GM12878 (cell line): ENCODE results near the gene CXCR1. TPM values are rescaled to one million over a fixed set of nuclear protein-coding genes. Genes with fewer than 3 reads are reported as not detected.

Experiments
- ATAC-seq: fragments of 200-7000 bp; cut with Tn5 transposase; 3 replicates; pipeline ENCODE4 v1.9.1; 2020; ENCODE audit warnings: mild to moderate bottlenecking, moderate library complexity
- BruUV-seq: library from RNA; stranded (reverse); fragments of 400-500 nt; replicated peaks from 2 replicates; lab custom pipeline; 2021; lab: Mats Ljungman, UMichigan
- CTCF ChIA-PET: fragments of 300-600 bp; sonication (Branson Sonifier 250); formaldehyde crosslinking; extraction: SDS; loops from one replicate; lab custom pipeline; 2021; ENCODE audit warnings: inconsistent platforms; lab: Yijun Ruan, JAX
- POLR2A ChIA-PET: fragments of 350-600 bp; formaldehyde crosslinking; extraction: SDS; loops from one replicate; lab custom pipeline; 2021; ENCODE audit warnings: inconsistent platforms; lab: Charles Lee
- RAD21 ChIA-PET: fragments of 300-600 bp; sonication (Branson Sonifier 250); formaldehyde crosslinking; loops from one replicate; lab custom pipeline; 2023; ENCODE audit warnings: antibody characterized with exemption; ENCODE audit not compliant: unreplicated experiment; lab: Charles Lee
- SMC1A ChIA-PET: fragments of 300-600 bp; sonication (Branson Sonifier 250); formaldehyde crosslinking; loops from one replicate; lab custom pipeline; 2023; ENCODE audit not compliant: unreplicated experiment, uncharacterized antibody; lab: Charles Lee
- DNase-seq: peaks from one replicate; pipeline ENCODE4 v3.0.0-alpha.2; 2011; ENCODE audit warnings: low read depth, low spot score
- FAIRE-seq: peaks from 3 replicates; lab custom pipeline; 2011; peaks lifted over from hg19 to GRCh38; lab: Jason Lieb, UNC
- H2AFZ ChIP-seq: 2 replicates; pipeline ENCODE4 v1.6.0; 2011; ENCODE audit warnings: low read depth, low read length, control low read depth; ENCODE audit not compliant: control insufficient read depth
- H3K27ac ChIP-seq: 2 replicates; pipeline ENCODE4 v1.5.1; 2011; ENCODE audit warnings: control low read depth; ENCODE audit not compliant: control insufficient read depth, insufficient read depth
- H3K27me3 ChIP-seq, 2 experiments: replicated peaks in 1 of 2; 2 replicates each; pipeline versions ENCODE4 v1.6.0 to v1.6.1; 2011; ENCODE audit warnings: low read length in 1 of 2; ENCODE audit not compliant: control insufficient read depth in 2 of 2, insufficient read depth in 2 of 2
- H3K36me3 ChIP-seq, 2 experiments: 2 replicates each; pipeline ENCODE4 v1.5.1; 2011; ENCODE audit warnings: low read length in 1 of 2; ENCODE audit not compliant: control insufficient read depth in 2 of 2, insufficient read depth in 2 of 2
- H3K4me1 ChIP-seq: 2 replicates; pipeline ENCODE4 v1.6.1; 2011; ENCODE audit warnings: mild to moderate bottlenecking, low read length, moderate library complexity, mixed read lengths; ENCODE audit not compliant: control insufficient read depth, insufficient read depth
- H3K4me2 ChIP-seq: 2 replicates; pipeline ENCODE4 v1.6.0; 2011; ENCODE audit warnings: control low read depth; ENCODE audit not compliant: control insufficient read depth, insufficient read depth
- H3K4me3 ChIP-seq: fragments of 200-600 bp; sonication (generic); 2 replicates; pipeline ENCODE4 v1.5.1; 2016
- H3K79me2 ChIP-seq: 2 replicates; pipeline ENCODE4 v1.6.0; 2011; ENCODE audit warnings: low read length; ENCODE audit not compliant: control insufficient read depth, insufficient read depth
- H3K9ac ChIP-seq: 2 replicates; pipeline ENCODE4 v1.8.0; 2011; ENCODE audit warnings: low read length, control low read depth, mixed read lengths; ENCODE audit not compliant: control insufficient read depth, insufficient read depth
- H3K9me3 ChIP-seq: replicated peaks from 3 replicates; pipeline ENCODE4 v1.5.1; 2011; ENCODE audit warnings: mild to moderate bottlenecking, low read length; ENCODE audit not compliant: control insufficient read depth, insufficient read depth
- H4K20me1 ChIP-seq: 2 replicates; pipeline ENCODE4 v1.6.0; 2011; ENCODE audit not compliant: control insufficient read depth, insufficient read depth
- CBX3 ChIP-seq: fragments of 200-600 bp; sonication (generic); IDR thresholded peaks from 2 replicates; pipeline ENCODE4 v1.6.1; 2016; ENCODE audit warnings: low read depth, borderline replicate concordance
- CBX5 ChIP-seq: sonication (generic); IDR thresholded peaks from 2 replicates; pipeline ENCODE4 v1.6.1; 2016; ENCODE audit warnings: low read depth, moderate library complexity, mild to moderate bottlenecking, inconsistent platforms
- CREM ChIP-seq: IDR thresholded peaks from 2 replicates; pipeline ENCODE4 v1.6.1; 2014; ENCODE audit warnings: antibody characterized with exemption, low read depth
- HCFC1 ChIP-seq: fragments of 150-350 bp; IDR thresholded peaks from 2 replicates; pipeline ENCODE4 v1.6.1; 2014; ENCODE audit warnings: low read length
- MXI1 ChIP-seq: fragments of 150-350 bp; IDR thresholded peaks from 2 replicates; pipeline ENCODE4 v1.6.1; 2011; ENCODE audit warnings: low read depth, mild to moderate bottlenecking, inconsistent platforms, low read length, improper control_type of control experiment
- NFYB ChIP-seq: IDR thresholded peaks from 2 replicates; pipeline ENCODE4 v1.6.1; 2011; ENCODE audit warnings: low read depth, mild to moderate bottlenecking, low read length, improper control_type of control experiment, moderate library complexity; ENCODE audit not compliant: insufficient read depth
- PML ChIP-seq: IDR thresholded peaks from 2 replicates; pipeline ENCODE4 v1.6.1; 2012; ENCODE audit warnings: low read length, inconsistent platforms
- RB1 ChIP-seq: fragments of 450-650 bp; formaldehyde crosslinking; IDR thresholded peaks from 2 replicates; pipeline ENCODE4 v1.6.1; 2017; ENCODE audit warnings: mild to moderate bottlenecking, borderline replicate concordance
- SMARCA5 ChIP-seq: fragments of 450-650 bp; IDR thresholded peaks from 2 replicates; pipeline ENCODE4 v1.6.1; 2017; ENCODE audit warnings: mild to moderate bottlenecking
- ZSCAN29 ChIP-seq: fragments of 450-650 bp; IDR thresholded peaks from 2 replicates; pipeline ENCODE4 v1.6.1; 2017; ENCODE audit warnings: mild to moderate bottlenecking, moderate library complexity
- WGBS: methylation state at CpG from one replicate; pipeline ENCODE4 v1.1.6; 2016; ENCODE audit warnings: low lambda C conversion rate; ENCODE audit not compliant: insufficient replicate concordance, insufficient coverage; ENCODE audit errors: missing lambda C conversion rate; 5-methylcytosine and 5-hydroxymethylcytosine counted together
- in situ Hi-C: fragments of 300-500 bp; cut with MboI; formaldehyde crosslinking; loops from 9 replicates; pipeline ENCODE4 v1.14.3; 2018; ENCODE audit warnings: mixed read lengths
- intact Hi-C: fragments of 100-400 bp; cut with micrococcal nuclease; formaldehyde crosslinking; loops from one replicate; pipeline ENCODE4 v1.14.2; 2022; ENCODE audit not compliant: unreplicated experiment
- polyA plus RNA-seq, 11 experiments: library from polyadenylated mRNA; depleted of rRNA in 4 of 11; unstranded in 6 of 11; stranded (reverse) in 5 of 11; fragments of >200 nt; fragmentation: Nextera tagmentation in 4 of 11; fragmentation: Illumina TruSeq in 1 of 11; extraction: Ambion mirVana in 4 of 11; extraction: Trizol in 1 of 11; gene quantifications; 1 replicate in 1 of 11; 2 replicates in 10 of 11; pipeline versions ENCODE4 v1.2.1 to v1.2.3, GENCODE V29; 2011 to 2016; ENCODE audit warnings: inconsistent platforms in 2 of 11, missing spikeins in 2 of 11, low read depth in 1 of 11
- total RNA-seq, 4 experiments: library from RNA; depleted of rRNA in 3 of 4; stranded (reverse); fragments of >200 nt in 3 of 4; fragmentation: Illumina TruSeq in 1 of 4; extraction: Trizol in 1 of 4; gene quantifications; 2 replicates each; pipeline versions ENCODE4 v1.2.1 to v1.2.3, GENCODE V29; 2013 to 2021
- TF ChIP-seq, protein P1 (sequence below), 3 experiments: IDR thresholded peaks in 2 of 3; conservative IDR thresholded peaks in 1 of 3; 2 replicates each; pipeline ENCODE4 v1.5.1; 2011; ENCODE audit warnings: low read depth in 3 of 3, low read length in 3 of 3, mild to moderate bottlenecking in 3 of 3, control low read depth in 2 of 3, moderate library complexity in 2 of 3, inconsistent platforms in 1 of 3, mixed read lengths in 1 of 3; ENCODE audit not compliant: control insufficient read depth in 2 of 3, insufficient read depth in 1 of 3; ENCODE audit errors: extremely low read depth in 1 of 3
- TF ChIP-seq, protein P2 (sequence below): fragments of 450-650 bp; IDR thresholded peaks from 2 replicates; pipeline ENCODE4 v1.6.1; 2017; ENCODE audit warnings: mild to moderate bottlenecking
- TF ChIP-seq, protein P3 (sequence below): fragments of 450-650 bp; IDR thresholded peaks from 2 replicates; pipeline ENCODE4 v1.6.1; 2016; ENCODE audit warnings: mild to moderate bottlenecking, moderate library complexity, borderline replicate concordance
- TF ChIP-seq, protein P4 (sequence below): IDR thresholded peaks from 2 replicates; pipeline ENCODE4 v1.6.1; 2011; ENCODE audit warnings: borderline replicate concordance, low read depth, mild to moderate bottlenecking, moderate library complexity, low read length; ENCODE audit not compliant: insufficient read depth, poor library complexity, severe bottlenecking

The CXCR1 gene
- total and polyA plus RNA-seq, 10 of the 15 experiments (the other 5 are each of a cell fraction or from before 2014, with no cell fraction given) = not detected

DNA sequence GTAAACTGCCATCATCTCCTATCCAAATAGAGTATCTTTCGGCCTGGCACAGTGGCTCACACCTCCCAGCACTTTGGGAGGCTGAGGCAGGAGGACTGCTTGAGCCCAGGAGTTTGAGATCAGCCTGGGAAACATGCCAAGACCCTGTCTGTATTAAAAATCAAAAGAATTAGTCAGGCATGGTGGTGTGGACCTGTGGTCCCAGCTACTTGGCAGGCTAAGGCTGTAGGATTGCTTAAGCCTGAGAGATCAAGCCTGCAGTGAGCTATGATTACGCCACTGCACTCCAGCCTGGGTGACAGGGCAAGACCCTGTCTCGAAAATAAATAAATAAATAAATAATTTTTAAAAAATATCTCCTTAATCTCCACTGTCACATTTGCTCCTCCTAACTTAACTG lies 35.5 kb upstream of the CXCR1 start:
- WGBS = 13% methylated on average over 3 of the region's 3 CpGs
- ChIA-PET CTCF (interaction anchor here (1.3 kb wide), 1 partner anchor 55 kb away, joined by 4 read pairs; no protein-coding TSS in a partner anchor), RAD21 (no interaction called here), POLR2A (no interaction called here), SMC1A (interaction anchor here (0.7 kb wide), 1 partner anchor 9 kb away, joined by 3 read pairs; no protein-coding TSS in a partner anchor)
- intact Hi-C loops (no loop called here), in situ Hi-C loops (no loop called here)
- Histone ChIP-seq H2AFZ (no peak overlapping the region), H4K20me1 (no peaks in the 10 kb centered on the region), H3K27me3 (no peaks in the 10 kb centered on the region; a peak in 1 of 4 replicates), H3K79me2 (no peaks in the 10 kb centered on the region), H3K4me1 (no peaks in the 10 kb centered on the region), H3K4me3 (no peak overlapping the region), H3K4me2 (no peak overlapping the region), H3K36me3 (no peaks in the 10 kb centered on the region), H3K9me3 (no peaks in the 10 kb centered on the region), H3K27ac (no peak overlapping the region), H3K9ac (no peak overlapping the region)
- FAIRE-seq = no peak
- no peak for DNase-seq
- BruUV-seq = no TSS peak
- ATAC-seq = no peak
- TF ChIP-seq, protein P1, sequence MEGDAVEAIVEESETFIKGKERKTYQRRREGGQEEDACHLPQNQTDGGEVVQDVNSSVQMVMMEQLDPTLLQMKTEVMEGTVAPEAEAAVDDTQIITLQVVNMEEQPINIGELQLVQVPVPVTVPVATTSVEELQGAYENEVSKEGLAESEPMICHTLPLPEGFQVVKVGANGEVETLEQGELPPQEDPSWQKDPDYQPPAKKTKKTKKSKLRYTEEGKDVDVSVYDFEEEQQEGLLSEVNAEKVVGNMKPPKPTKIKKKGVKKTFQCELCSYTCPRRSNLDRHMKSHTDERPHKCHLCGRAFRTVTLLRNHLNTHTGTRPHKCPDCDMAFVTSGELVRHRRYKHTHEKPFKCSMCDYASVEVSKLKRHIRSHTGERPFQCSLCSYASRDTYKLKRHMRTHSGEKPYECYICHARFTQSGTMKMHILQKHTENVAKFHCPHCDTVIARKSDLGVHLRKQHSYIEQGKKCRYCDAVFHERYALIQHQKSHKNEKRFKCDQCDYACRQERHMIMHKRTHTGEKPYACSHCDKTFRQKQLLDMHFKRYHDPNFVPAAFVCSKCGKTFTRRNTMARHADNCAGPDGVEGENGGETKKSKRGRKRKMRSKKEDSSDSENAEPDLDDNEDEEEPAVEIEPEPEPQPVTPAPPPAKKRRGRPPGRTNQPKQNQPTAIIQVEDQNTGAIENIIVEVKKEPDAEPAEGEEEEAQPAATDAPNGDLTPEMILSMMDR (IDR thresholded peaks at IDR 0.05 in 2 of 3, conservative IDR thresholded peaks at IDR 0.05 in 1 of 3; ENCODE audit: control insufficient read depth in 2 of 3, extremely low read depth in 1 of 3, insufficient read depth in 1 of 3, low read depth in 3 of 3, low read length in 3 of 3) = no peak
- TF ChIP-seq SMARCA5 (no peak), ZSCAN29 (no peak), CBX5 (no peak), RB1 (no peak), NFYB (no peak), HCFC1 (no peak), CBX3 (no peak), CREM (no peak), MXI1 (no peak), PML (no peak)
- TF ChIP-seq, protein P2, sequence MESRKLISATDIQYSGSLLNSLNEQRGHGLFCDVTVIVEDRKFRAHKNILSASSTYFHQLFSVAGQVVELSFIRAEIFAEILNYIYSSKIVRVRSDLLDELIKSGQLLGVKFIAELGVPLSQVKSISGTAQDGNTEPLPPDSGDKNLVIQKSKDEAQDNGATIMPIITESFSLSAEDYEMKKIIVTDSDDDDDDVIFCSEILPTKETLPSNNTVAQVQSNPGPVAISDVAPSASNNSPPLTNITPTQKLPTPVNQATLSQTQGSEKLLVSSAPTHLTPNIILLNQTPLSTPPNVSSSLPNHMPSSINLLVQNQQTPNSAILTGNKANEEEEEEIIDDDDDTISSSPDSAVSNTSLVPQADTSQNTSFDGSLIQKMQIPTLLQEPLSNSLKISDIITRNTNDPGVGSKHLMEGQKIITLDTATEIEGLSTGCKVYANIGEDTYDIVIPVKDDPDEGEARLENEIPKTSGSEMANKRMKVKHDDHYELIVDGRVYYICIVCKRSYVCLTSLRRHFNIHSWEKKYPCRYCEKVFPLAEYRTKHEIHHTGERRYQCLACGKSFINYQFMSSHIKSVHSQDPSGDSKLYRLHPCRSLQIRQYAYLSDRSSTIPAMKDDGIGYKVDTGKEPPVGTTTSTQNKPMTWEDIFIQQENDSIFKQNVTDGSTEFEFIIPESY = no peak
- TF ChIP-seq, protein P3, sequence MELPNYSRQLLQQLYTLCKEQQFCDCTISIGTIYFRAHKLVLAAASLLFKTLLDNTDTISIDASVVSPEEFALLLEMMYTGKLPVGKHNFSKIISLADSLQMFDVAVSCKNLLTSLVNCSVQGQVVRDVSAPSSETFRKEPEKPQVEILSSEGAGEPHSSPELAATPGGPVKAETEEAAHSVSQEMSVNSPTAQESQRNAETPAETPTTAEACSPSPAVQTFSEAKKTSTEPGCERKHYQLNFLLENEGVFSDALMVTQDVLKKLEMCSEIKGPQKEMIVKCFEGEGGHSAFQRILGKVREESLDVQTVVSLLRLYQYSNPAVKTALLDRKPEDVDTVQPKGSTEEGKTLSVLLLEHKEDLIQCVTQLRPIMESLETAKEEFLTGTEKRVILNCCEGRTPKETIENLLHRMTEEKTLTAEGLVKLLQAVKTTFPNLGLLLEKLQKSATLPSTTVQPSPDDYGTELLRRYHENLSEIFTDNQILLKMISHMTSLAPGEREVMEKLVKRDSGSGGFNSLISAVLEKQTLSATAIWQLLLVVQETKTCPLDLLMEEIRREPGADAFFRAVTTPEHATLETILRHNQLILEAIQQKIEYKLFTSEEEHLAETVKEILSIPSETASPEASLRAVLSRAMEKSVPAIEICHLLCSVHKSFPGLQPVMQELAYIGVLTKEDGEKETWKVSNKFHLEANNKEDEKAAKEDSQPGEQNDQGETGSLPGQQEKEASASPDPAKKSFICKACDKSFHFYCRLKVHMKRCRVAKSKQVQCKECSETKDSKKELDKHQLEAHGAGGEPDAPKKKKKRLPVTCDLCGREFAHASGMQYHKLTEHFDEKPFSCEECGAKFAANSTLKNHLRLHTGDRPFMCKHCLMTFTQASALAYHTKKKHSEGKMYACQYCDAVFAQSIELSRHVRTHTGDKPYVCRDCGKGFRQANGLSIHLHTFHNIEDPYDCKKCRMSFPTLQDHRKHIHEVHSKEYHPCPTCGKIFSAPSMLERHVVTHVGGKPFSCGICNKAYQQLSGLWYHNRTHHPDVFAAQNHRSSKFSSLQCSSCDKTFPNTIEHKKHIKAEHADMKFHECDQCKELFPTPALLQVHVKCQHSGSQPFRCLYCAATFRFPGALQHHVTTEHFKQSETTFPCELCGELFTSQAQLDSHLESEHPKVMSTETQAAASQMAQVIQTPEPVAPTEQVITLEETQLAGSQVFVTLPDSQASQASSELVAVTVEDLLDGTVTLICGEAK = no peak
- TF ChIP-seq, protein P4, sequence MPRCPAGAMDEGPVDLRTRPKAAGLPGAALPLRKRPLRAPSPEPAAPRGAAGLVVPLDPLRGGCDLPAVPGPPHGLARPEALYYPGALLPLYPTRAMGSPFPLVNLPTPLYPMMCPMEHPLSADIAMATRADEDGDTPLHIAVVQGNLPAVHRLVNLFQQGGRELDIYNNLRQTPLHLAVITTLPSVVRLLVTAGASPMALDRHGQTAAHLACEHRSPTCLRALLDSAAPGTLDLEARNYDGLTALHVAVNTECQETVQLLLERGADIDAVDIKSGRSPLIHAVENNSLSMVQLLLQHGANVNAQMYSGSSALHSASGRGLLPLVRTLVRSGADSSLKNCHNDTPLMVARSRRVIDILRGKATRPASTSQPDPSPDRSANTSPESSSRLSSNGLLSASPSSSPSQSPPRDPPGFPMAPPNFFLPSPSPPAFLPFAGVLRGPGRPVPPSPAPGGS = no peak
